ENCODE data around the gene MTCP1. TPM values are rescaled to one million over a fixed set of nuclear protein-coding genes. Genes with fewer than 3 reads are reported as not detected.

The MTCP1 gene
- total RNA-seq, 4 donors from 2014 or later = 1.6 to 12.9 (median 7.1) TPM

DNA sequence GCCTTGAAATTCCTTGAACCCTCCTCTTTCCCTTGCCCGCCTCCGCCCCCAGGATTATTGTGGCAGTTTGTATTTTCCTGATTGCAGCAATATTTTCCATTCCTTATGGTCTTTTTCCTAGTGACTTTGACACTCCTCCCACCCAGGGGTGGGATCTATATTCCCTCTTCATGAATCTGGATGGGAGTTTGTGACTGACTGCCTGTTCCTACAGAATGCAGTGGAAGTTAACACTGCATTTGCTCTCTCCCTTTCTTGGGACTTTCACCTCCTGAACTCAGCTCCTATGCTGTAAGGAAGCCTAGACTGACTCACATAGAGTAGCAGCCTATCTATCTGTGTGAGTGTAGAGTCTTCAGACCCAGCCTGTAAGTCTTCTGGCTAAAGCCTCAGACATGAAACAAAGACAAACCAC is 42.1 kb downstream of the MTCP1 start:
- Histone ChIP-seq H3K4me1 (peaks cover 0 to 13% (median 5%) of the 10 kb centered on the region in 4 donors), H3K36me3 (no peaks in the 10 kb centered on the region), H3K9me3 (no peaks in the 10 kb centered on the region), H3K27me3 (no peaks in the 10 kb centered on the region), H3K27ac (peak overlapping the region; percentile 91 to 98 (median 94)), H3K4me3 (no peak overlapping the region)
- no peak for DNase-seq
- WGBS, 2 donors (ENCODE audit: low coverage in 1 of 2) = 58% methylated on average over 2 of the region's 2 CpGs; no CpG with 5 or more reads in 1 of the 2 donors
- intact Hi-C loops (cut with DNase I; ENCODE audit: low total_unique reads) = no loop called here
- TF ChIP-seq POLR2AphosphoS5 (IDR thresholded peaks at IDR 0.05) = no peak
- in situ Hi-C loops (cut with MboI; ENCODE audit: low pct_ligation_motif_present in 1 of 4, low pct_unique_long_range_greater_than_20kb in 1 of 4, low sequenced_read_pairs in 3 of 4) = no loop called here

- H3K4me1 ChIP-seq = peaks cover 0 to 13% (median 5%) of the 10 kb centered on the region in 4 donors
- DNase-seq = no peak
- no peaks in the 10 kb centered on the region for H3K9me3 ChIP-seq
- peak overlapping the region in 2 of 4 donors; percentile 51 to 66 for H3K4me3 ChIP-seq
- no peaks in the 10 kb centered on the region for H3K27me3 ChIP-seq
- 14 to 37% methylated on average over 1 to 3 of the region's 3 CpGs for WGBS, 2 donors (ENCODE audit: low coverage in 1 of 2)
- in situ Hi-C loops (cut with MboI; ENCODE audit: low pct_ligation_motif_present in 1 of 4, low pct_unique_long_range_greater_than_20kb in 1 of 4, low sequenced_read_pairs in 3 of 4) (no loop called here), intact Hi-C loops (cut with DNase I; ENCODE audit: low total_unique reads) (no loop called here)
- TF ChIP-seq CTCF (IDR thresholded peaks at IDR 0.05) (no peak), EP300 (IDR thresholded peaks at IDR 0.05; ENCODE audit: low read depth) (no peak), POLR2AphosphoS5 (IDR thresholded peaks at IDR 0.05) (no peak), POLR2A (IDR thresholded peaks at IDR 0.05) (no peak)
- H3K36me3 ChIP-seq = no peaks in the 10 kb centered on the region
- H3K27ac ChIP-seq = peak overlapping the region; percentile 91 to 98 (median 94)
These were observed 42.8 kb downstream of the MTCP1 start for GRCh38 chrX:155028129-155028528.

- in situ Hi-C loops (cut with MboI; ENCODE audit: low pct_ligation_motif_present in 1 of 4, low pct_unique_long_range_greater_than_20kb in 1 of 4, low sequenced_read_pairs in 3 of 4) (no loop called here), intact Hi-C loops (cut with DNase I; ENCODE audit: low total_unique reads) (no loop called here)
- peak overlapping the region; percentile 47 to 66 (median 54) for H3K4me3 ChIP-seq
- H3K27ac ChIP-seq = peak overlapping the region; percentile 91 to 98 (median 94)
- 0 to 42% methylated on average over 8 to 14 of the region's 14 CpGs for WGBS, 2 donors (ENCODE audit: low coverage in 1 of 2)
- H3K9me3 ChIP-seq = no peaks in the 10 kb centered on the region
- no peaks in the 10 kb centered on the region for H3K36me3 ChIP-seq
- no peaks in the 10 kb centered on the region for H3K27me3 ChIP-seq
- H3K4me1 ChIP-seq = peaks cover 0 to 13% (median 5%) of the 10 kb centered on the region in 4 donors
- peak; percentile 42 to 63 (median 48) for TF ChIP-seq POLR2AphosphoS5 (IDR thresholded peaks at IDR 0.05)
- TF ChIP-seq EP300 (IDR thresholded peaks at IDR 0.05; ENCODE audit: low read depth) = no peak
- peak; percentile 42 for TF ChIP-seq POLR2A (IDR thresholded peaks at IDR 0.05)
- DNase-seq = no peak
These were observed 43.3 kb downstream of the MTCP1 start for GRCh38 chrX:155027509-155028066.

GRCh38 chrX:155026727-155027508 is 44.0 kb downstream of the MTCP1 start, which contains the start of gene FUNDC2:
TSS of gene FUNDC2 (plus strand) at chrX:155026844. CDS start at chrX:155026939, 95 bp downstream.
- Histone ChIP-seq H3K9me3 (no peaks in the 10 kb centered on the region), H3K27ac (peak within 1 kb of the TSS; percentile 91 to 98 (median 94)), H3K27me3 (no peaks in the 10 kb centered on the region), H3K4me1 (peaks cover 0 to 13% (median 5%) of the 10 kb centered on the region in 4 donors), H3K4me3 (peak within 1 kb of the TSS; percentile 47 to 66 (median 54)), H3K36me3 (no peaks in the 10 kb centered on the region)
- in situ Hi-C loops (cut with MboI; ENCODE audit: low pct_ligation_motif_present in 1 of 4, low pct_unique_long_range_greater_than_20kb in 1 of 4, low sequenced_read_pairs in 3 of 4) = no loop called here
- intact Hi-C loops (cut with DNase I; ENCODE audit: low total_unique reads) = no loop called here
- TF ChIP-seq EP300 (IDR thresholded peaks at IDR 0.05; ENCODE audit: low read depth) = peak; percentile 67
- TF ChIP-seq POLR2AphosphoS5 (IDR thresholded peaks at IDR 0.05) = peak; percentile 38 to 77 (median 51)
- peak; percentile 79 for TF ChIP-seq POLR2A (IDR thresholded peaks at IDR 0.05)
- no peak for TF ChIP-seq CTCF (IDR thresholded peaks at IDR 0.05)
- WGBS, 2 donors (ENCODE audit: low coverage in 1 of 2) = 65% methylated on average over 64 of the region's 82 CpGs; no CpG with 5 or more reads in 1 of the 2 donors
- peak; percentile 95 for DNase-seq

DNA sequence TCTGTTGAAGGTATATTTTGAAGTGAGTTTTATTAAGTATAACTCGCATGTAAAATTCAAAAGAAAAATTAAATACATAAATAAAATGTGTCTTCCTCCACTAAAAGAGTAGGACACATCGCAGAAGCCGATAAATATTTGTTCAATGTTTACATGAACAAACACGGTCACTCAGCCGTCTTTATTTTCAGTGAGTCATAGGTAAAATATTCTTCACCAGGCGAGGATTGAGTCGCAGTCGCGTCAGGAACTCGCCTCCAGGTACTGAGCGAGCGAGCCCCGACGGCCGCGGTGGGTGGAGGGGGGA is 44.6 kb downstream of the MTCP1 start:
- H3K36me3 ChIP-seq = no peaks in the 10 kb centered on the region
- DNase-seq = no peak
- peak overlapping the region; percentile 91 to 98 (median 94) for H3K27ac ChIP-seq
- peak overlapping the region; percentile 13 to 66 (median 54) for H3K4me3 ChIP-seq
- no peaks in the 10 kb centered on the region for H3K9me3 ChIP-seq
- intact Hi-C loops (cut with DNase I; ENCODE audit: low total_unique reads) (no loop called here), in situ Hi-C loops (cut with MboI; ENCODE audit: low pct_ligation_motif_present in 1 of 4, low pct_unique_long_range_greater_than_20kb in 1 of 4, low sequenced_read_pairs in 3 of 4) (no loop called here)
- TF ChIP-seq POLR2AphosphoS5 (IDR thresholded peaks at IDR 0.05) = peak in 1 of 3 donors; percentile 22
- no peak for TF ChIP-seq EP300 (IDR thresholded peaks at IDR 0.05; ENCODE audit: low read depth)
- no peak for TF ChIP-seq CTCF (IDR thresholded peaks at IDR 0.05)
- TF ChIP-seq POLR2A (IDR thresholded peaks at IDR 0.05) = no peak
- no peaks in the 10 kb centered on the region for H3K27me3 ChIP-seq
- 0 to 39% methylated on average over 1 to 16 of the region's 16 CpGs for WGBS, 2 donors (ENCODE audit: low coverage in 1 of 2)
- H3K4me1 ChIP-seq = peaks cover 0 to 13% (median 5%) of the 10 kb centered on the region in 4 donors
